GM12892 (cell line): ENCODE data around the gene A4GNT.

Experiments used
- POLR2AphosphoS5 ChIP-seq: IDR thresholded peaks from 2 replicates; pipeline ENCODE4 v1.6.1; 2011; ENCODE audit warnings: low read depth, low read length, control low read depth
- TAF1 ChIP-seq: IDR thresholded peaks from 2 replicates; pipeline ENCODE4 v1.6.1; 2011; ENCODE audit warnings: low read depth, mild to moderate bottlenecking, control low read depth, low read length, borderline replicate concordance

DNA sequence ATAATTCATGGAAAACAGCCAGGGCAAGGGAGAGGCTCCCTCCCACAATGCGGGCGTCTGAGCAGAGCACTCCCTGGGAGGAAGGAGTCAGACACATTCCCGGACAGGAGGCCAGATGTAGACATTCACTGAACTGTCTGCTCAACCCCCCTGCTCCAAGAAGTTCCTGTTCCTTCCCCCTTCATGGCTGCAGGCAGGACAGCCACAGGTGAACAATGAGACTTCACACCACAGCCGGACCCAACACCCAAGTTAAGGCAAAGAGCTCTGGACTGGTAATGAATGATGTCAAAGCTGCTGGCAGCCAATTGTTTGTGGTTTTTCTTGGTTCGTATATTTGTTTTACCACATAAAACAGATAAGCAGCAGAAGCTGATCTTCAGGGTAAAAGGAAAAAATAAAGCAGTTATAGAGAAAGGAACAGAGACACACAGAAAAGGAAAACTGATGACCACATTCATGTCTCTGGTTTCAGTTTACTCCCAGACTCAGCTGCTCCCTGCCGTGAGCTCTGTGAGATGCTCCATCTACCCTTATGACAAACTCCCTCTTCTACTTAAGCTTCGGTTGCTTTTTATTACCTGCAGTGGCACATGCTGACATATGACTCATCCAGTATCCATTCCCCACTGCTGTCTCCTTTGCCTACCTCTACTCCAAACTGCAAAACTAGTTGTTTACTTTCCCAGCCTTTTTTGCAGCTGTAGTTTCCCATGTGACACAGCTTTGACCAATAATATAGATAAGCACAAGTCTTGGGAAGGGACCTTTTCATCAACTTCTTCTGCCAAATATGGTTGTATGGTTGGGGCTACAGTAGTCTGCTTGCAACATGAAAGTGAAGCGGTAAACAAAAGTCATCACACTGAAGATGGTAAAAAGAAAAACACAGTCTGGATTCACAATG, 49.9 kb downstream of the A4GNT start:
- no peak for TF ChIP-seq POLR2AphosphoS5
- TF ChIP-seq TAF1 = no peak
